Transverse colon (tissue), 4 donors: ENCODE results near the gene EML4. TPM values are rescaled to one million over a fixed set of nuclear protein-coding genes. Genes with fewer than 3 reads are reported as not detected.

ENCODE experiments used
- DNase-seq: peaks from one replicate; pipeline ENCODE4 v3.0.0-alpha.2; 2019
- H3K27ac ChIP-seq, 4 donors: fragments of 200-600 bp; sonication (generic); 2 replicates each; pipeline ENCODE4 v1.5.1; 2016 to 2018; ENCODE audit warnings: inconsistent platforms in 4 of 4
- H3K27me3 ChIP-seq: fragments of 200-600 bp; sonication (generic); 2 replicates; pipeline ENCODE4 v1.5.1; 2017; ENCODE audit warnings: inconsistent platforms
- H3K36me3 ChIP-seq, 4 donors: fragments of 200-600 bp; sonication (generic); 2 replicates each; pipeline ENCODE4 v1.5.1; 2017 to 2019; ENCODE audit warnings: inconsistent platforms in 4 of 4
- H3K4me1 ChIP-seq, 4 donors: fragments of 200-600 bp; sonication (generic); 2 replicates each; pipeline ENCODE4 v1.5.1; 2017 to 2020; ENCODE audit warnings: inconsistent platforms in 4 of 4
- H3K4me3 ChIP-seq, 4 donors: fragments of 200-600 bp; sonication (generic); 1 replicate in 1 of 4; 2 replicates in 3 of 4; pipeline versions ENCODE4 v1.5.1 to v1.6.1; 2017 to 2019; ENCODE audit warnings: inconsistent platforms in 4 of 4
- H3K9me3 ChIP-seq, 2 donors: fragments of 200-600 bp; sonication (generic); 2 replicates each; pipeline ENCODE4 v1.5.1; 2017 to 2019; ENCODE audit warnings: inconsistent platforms in 2 of 2
- EP300 ChIP-seq: sonication (generic); formaldehyde crosslinking; IDR thresholded peaks from one replicate; pipeline ENCODE4 v1.6.1; 2017; ENCODE audit warnings: antibody characterized with exemption, low read depth
- POLR2A ChIP-seq: fragments of 450-650 bp; IDR thresholded peaks from one replicate; pipeline ENCODE4 v1.6.1; 2016; ENCODE audit warnings: antibody characterized with exemption, mild to moderate bottlenecking, moderate library complexity
- POLR2AphosphoS5 ChIP-seq, 3 donors: sonication (generic); formaldehyde crosslinking; IDR thresholded peaks; one replicate each; pipeline ENCODE4 v1.6.1; 2016; ENCODE audit warnings: antibody characterized with exemption in 3 of 3
- WGBS, 2 donors: methylation state at CpG; one replicate each; pipeline ENCODE4 v1.1.5; 2018; ENCODE audit warnings: low coverage in 1 of 2; 5-methylcytosine and 5-hydroxymethylcytosine counted together
- in situ Hi-C, 4 donors: fragments of 200-750 bp; cut with MboI; loops; one replicate each; pipeline versions ENCODE4 v1.15.0 to v1.15.1; 2017; ENCODE audit warnings: low sequenced_read_pairs in 3 of 4, low pct_ligation_motif_present in 1 of 4, low pct_unique_long_range_greater_than_20kb in 1 of 4
- intact Hi-C: fragments of 100-400 bp; cut with DNase I; formaldehyde crosslinking; loops from one replicate; pipeline ENCODE4 v1.15.1; 2023; ENCODE audit warnings: low total_unique reads
- total RNA-seq, 4 donors: library from RNA; depleted of rRNA; stranded (reverse); fragments of >200 nt; gene quantifications; one replicate each; pipeline ENCODE4 v1.1.0, GENCODE V29; 2016
- TF ChIP-seq, protein P1 (sequence below), 5 experiments: fragments of 200-600 bp in 3 of 5; fragments of 450-650 bp in 2 of 5; sonication (generic) in 3 of 5; IDR thresholded peaks; 1 replicate in 2 of 5; 2 replicates in 3 of 5; pipeline ENCODE4 v1.5.1; 2016 to 2017; ENCODE audit warnings: antibody characterized with exemption in 5 of 5, inconsistent platforms in 3 of 5, mild to moderate bottlenecking in 2 of 5, moderate library complexity in 1 of 5

Gene EML4
- total RNA-seq, 4 donors from 2014 or later = 49.7 to 91.5 (median 67.5) TPM

DNA sequence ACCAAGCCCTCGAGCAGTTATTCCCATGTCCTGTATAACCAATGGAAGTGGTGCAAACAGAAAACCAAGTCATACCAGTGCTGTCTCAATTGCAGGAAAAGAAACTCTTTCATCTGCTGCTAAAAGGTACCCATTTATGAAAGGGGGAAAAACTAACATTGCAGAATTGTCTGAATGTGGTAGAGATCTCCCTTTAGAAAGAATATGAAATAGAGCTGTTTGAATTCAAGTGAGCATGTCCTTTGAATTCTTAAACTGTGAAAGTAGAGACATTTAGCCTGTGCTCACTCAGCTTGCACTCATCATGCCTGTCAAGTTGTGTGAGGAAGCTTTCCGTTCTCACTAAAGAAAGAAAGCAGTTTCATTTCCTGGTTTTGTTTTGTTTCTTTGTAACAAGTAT, 87.4 kb downstream of the EML4 start:
- Histone ChIP-seq H3K4me1 (peaks cover 0 to 9% (median 3%) of the 10 kb centered on the region in 4 donors), H3K9me3 (no peaks in the 10 kb centered on the region), H3K27me3 (no peaks in the 10 kb centered on the region), H3K4me3 (no peak overlapping the region), H3K27ac (no peak overlapping the region), H3K36me3 (peaks cover 0 to 8% (median 0%) of the 10 kb centered on the region in 4 donors)
- TF ChIP-seq POLR2AphosphoS5 (IDR thresholded peaks at IDR 0.05) (no peak), POLR2A (no peak), EP300 (no peak)
- TF ChIP-seq, protein P1, sequence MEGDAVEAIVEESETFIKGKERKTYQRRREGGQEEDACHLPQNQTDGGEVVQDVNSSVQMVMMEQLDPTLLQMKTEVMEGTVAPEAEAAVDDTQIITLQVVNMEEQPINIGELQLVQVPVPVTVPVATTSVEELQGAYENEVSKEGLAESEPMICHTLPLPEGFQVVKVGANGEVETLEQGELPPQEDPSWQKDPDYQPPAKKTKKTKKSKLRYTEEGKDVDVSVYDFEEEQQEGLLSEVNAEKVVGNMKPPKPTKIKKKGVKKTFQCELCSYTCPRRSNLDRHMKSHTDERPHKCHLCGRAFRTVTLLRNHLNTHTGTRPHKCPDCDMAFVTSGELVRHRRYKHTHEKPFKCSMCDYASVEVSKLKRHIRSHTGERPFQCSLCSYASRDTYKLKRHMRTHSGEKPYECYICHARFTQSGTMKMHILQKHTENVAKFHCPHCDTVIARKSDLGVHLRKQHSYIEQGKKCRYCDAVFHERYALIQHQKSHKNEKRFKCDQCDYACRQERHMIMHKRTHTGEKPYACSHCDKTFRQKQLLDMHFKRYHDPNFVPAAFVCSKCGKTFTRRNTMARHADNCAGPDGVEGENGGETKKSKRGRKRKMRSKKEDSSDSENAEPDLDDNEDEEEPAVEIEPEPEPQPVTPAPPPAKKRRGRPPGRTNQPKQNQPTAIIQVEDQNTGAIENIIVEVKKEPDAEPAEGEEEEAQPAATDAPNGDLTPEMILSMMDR (IDR thresholded peaks at IDR 0.05) = no peak
- no peak for DNase-seq
- WGBS, 2 donors = 69 to 80% methylated on average over 2 of the region's 2 CpGs
- intact Hi-C loops (no loop called here), in situ Hi-C loops (no loop called here)

GRCh38 chr2:42261518-42262195, 92.5 kb downstream of the EML4 start:
- Histone ChIP-seq H3K27ac (no peak overlapping the region), H3K9me3 (no peaks in the 10 kb centered on the region), H3K27me3 (no peaks in the 10 kb centered on the region), H3K4me3 (no peak overlapping the region), H3K4me1 (no peaks in the 10 kb centered on the region), H3K36me3 (peaks cover 0 to 12% (median 0%) of the 10 kb centered on the region in 4 donors)
- no peak for DNase-seq
- 89 to 92% methylated on average over 3 of the region's 3 CpGs for WGBS, 2 donors
- in situ Hi-C loops (no loop called here), intact Hi-C loops (no loop called here)
- TF ChIP-seq, protein P1 (IDR thresholded peaks at IDR 0.05) = no peak
- TF ChIP-seq EP300 (no peak), POLR2AphosphoS5 (IDR thresholded peaks at IDR 0.05) (no peak), POLR2A (no peak)

DNA sequence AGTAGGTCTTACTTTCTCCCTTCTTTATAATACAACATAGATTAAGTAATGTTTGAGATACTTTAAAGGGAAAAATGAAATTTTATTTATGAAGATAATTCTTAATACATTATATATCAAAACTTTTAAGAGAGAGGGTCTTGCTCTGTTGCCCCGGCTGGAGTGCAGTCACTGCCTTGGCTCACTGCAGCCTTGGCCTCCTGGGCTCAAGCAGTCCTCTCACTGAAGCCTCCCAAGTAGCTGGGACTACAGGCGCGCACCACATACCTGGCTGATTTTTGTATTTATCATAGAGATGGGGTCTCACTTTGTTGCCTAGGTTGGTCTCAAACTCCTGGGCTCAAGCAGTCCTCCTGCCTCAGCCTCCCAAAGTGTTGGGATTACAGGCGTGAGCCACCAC, 97.1 kb downstream of the EML4 start:
- Histone ChIP-seq H3K36me3 (peaks cover 0 to 4% (median 0%) of the 10 kb centered on the region in 4 donors), H3K27me3 (no peaks in the 10 kb centered on the region), H3K9me3 (no peaks in the 10 kb centered on the region), H3K27ac (no peak overlapping the region), H3K4me1 (peaks cover 0 to 6% (median 0%) of the 10 kb centered on the region in 4 donors), H3K4me3 (no peak overlapping the region)
- TF ChIP-seq POLR2A (no peak), POLR2AphosphoS5 (IDR thresholded peaks at IDR 0.05) (no peak), EP300 (no peak)
- TF ChIP-seq, protein P1 (IDR thresholded peaks at IDR 0.05) = no peak
- 92 to 96% methylated on average over 2 to 4 of the region's 4 CpGs for WGBS, 2 donors
- intact Hi-C loops = no loop called here
- in situ Hi-C loops = no loop called here
- DNase-seq = no peak

- Histone ChIP-seq H3K9me3 (no peaks in the 10 kb centered on the region), H3K27ac (no peak overlapping the region), H3K27me3 (no peaks in the 10 kb centered on the region), H3K36me3 (peaks cover 0 to 4% (median 0%) of the 10 kb centered on the region in 4 donors), H3K4me1 (peaks cover 0 to 6% (median 0%) of the 10 kb centered on the region in 4 donors), H3K4me3 (no peak overlapping the region)
- DNase-seq = no peak
- TF ChIP-seq POLR2A (no peak), EP300 (no peak), POLR2AphosphoS5 (IDR thresholded peaks at IDR 0.05) (no peak)
- TF ChIP-seq, protein P1 (IDR thresholded peaks at IDR 0.05) = no peak
- intact Hi-C loops (no loop called here), in situ Hi-C loops (no loop called here)
- WGBS, 2 donors = 74 to 82% methylated on average over 1 of the region's 1 CpG
These were observed 98.4 kb downstream of the EML4 start for GRCh38 chr2:42267530-42267929.
